Measurements from ENCODE around the gene GALNT10. TPM values are rescaled to one million over a fixed set of nuclear protein-coding genes. Genes with fewer than 3 reads are reported as not detected.

The GALNT10 gene
- total and polyA plus RNA-seq, 2 experiments from 2014 or later: 3.2 to 12.9 TPM

- TF ChIP-seq CTCF (conservative IDR thresholded peaks at IDR 0.05; ENCODE audit: low read depth in 2 of 2) (no peak), JUNB (IDR thresholded peaks at IDR 0.05; ENCODE audit: unreplicated experiment) (no peak), NANOG (IDR thresholded peaks at IDR 0.05; ENCODE audit: borderline replicate concordance) (no peak), STAT1 (IDR thresholded peaks at IDR 0.05; ENCODE audit: unreplicated experiment) (no peak), CREB1 (CRISPR knock-in tag; IDR thresholded peaks at IDR 0.05; ENCODE audit: low read depth) (no peak), POLR2AphosphoS5 (IDR thresholded peaks at IDR 0.05; ENCODE audit: low read depth) (no peak), EZH2phosphoT487 (IDR thresholded peaks at IDR 0.05; ENCODE audit: unreplicated experiment) (no peak)
These were observed 48.8 kb upstream of the GALNT10 start (continued) for GRCh38 chr5:154141745-154142221.

GRCh38 chr5:154143211-154143641 is 47.3 kb upstream of the GALNT10 start:
- ATAC-seq (no peak), DNase-seq (ENCODE audit: low spot score) (no peak)
- no peaks in the 10 kb centered on the region for H3K79me2 ChIP-seq (replicated peaks; ENCODE audit: insufficient read depth)
- no peaks in the 10 kb centered on the region; the same call in 1 of the 2 replicates for H3K4me1 ChIP-seq (ENCODE audit: insufficient read depth)
- no peaks in the 10 kb centered on the region for H3K36me3 Mint-ChIP-seq (ENCODE audit: low read depth)
- no peak overlapping the region for H3K4me3 Mint-ChIP-seq
- H3K4me2 ChIP-seq: no peak overlapping the region
- no peak overlapping the region for H3K27ac Mint-ChIP-seq
- H3K4me3 ChIP-seq: no peak overlapping the region
- H3K36me3 ChIP-seq (ENCODE audit: insufficient read depth): no peaks in the 10 kb centered on the region
- H3K27ac ChIP-seq (ENCODE audit: low read depth): no peak overlapping the region
- peaks cover 4% of the 10 kb centered on the region for H3K27me3 Mint-ChIP-seq (ENCODE audit: insufficient read depth, low read depth, poor library complexity)
- no peaks in the 10 kb centered on the region for H4K20me1 ChIP-seq (replicated peaks; ENCODE audit: insufficient read depth)
- no peaks in the 10 kb centered on the region for H3K9me3 Mint-ChIP-seq
- TF ChIP-seq ZNF114 (CRISPR knock-in tag; IDR thresholded peaks at IDR 0.05) (no peak), CREB1 (CRISPR knock-in tag; IDR thresholded peaks at IDR 0.05; ENCODE audit: low read depth) (no peak), JUNB (IDR thresholded peaks at IDR 0.05; ENCODE audit: unreplicated experiment) (no peak), STAT1 (IDR thresholded peaks at IDR 0.05; ENCODE audit: unreplicated experiment) (no peak), POLR2AphosphoS5 (IDR thresholded peaks at IDR 0.05; ENCODE audit: low read depth) (no peak), EZH2 (IDR thresholded peaks at IDR 0.05; ENCODE audit: low read depth, unreplicated experiment) (no peak), ZNF462 (CRISPR knock-in tag; IDR thresholded peaks at IDR 0.05) (no peak)
- H2AFZ ChIP-seq: no peak overlapping the region
- no peaks in the 10 kb centered on the region for H3F3A ChIP-seq (replicated peaks; ENCODE audit: low read depth)
- peaks cover 23% of the 10 kb centered on the region for H3K4me1 Mint-ChIP-seq
- no peaks in the 10 kb centered on the region for H3K27me3 ChIP-seq (ENCODE audit: insufficient read depth)
- no peaks in the 10 kb centered on the region for H3K9me2 ChIP-seq (ENCODE audit: insufficient read depth)

Data from GM23338 (cell line).